CD4-positive, alpha-beta memory T cell (primary cell): ENCODE data around the gene EMC1. TPM values are rescaled to one million over a fixed set of nuclear protein-coding genes. Genes with fewer than 3 reads are reported as not detected.
"Not testable (repeated sequence)": the region's sequence is repeated elsewhere in the genome, so short reads cannot be mapped to it uniquely, and the experiment has no call there.

Experiments
- CTCF ChIA-PET: fragments of 350-600 bp; sonication (Branson Sonifier 250); formaldehyde crosslinking; loops from one replicate; lab custom pipeline; 2021; ENCODE audit warnings: inconsistent platforms; ENCODE audit not compliant: partially characterized antibody; lab: Charles Lee
- POLR2A ChIA-PET: fragments of 350-600 bp; sonication (Branson Sonifier 250); formaldehyde crosslinking; loops from one replicate; lab custom pipeline; 2021; ENCODE audit not compliant: partially characterized antibody; lab: Charles Lee
- DNase-seq, 5 donors: peaks; one replicate each; pipeline versions ENCODE4 v3.0.0 to v3.0.0-alpha.2; 2020 to 2022; ENCODE audit warnings: mixed read lengths in 1 of 5
- H3K27ac ChIP-seq: one replicate; pipeline ENCODE4 v1.7.0; 2013; ENCODE audit warnings: low read depth, low read length
- H3K27me3 ChIP-seq: 2 replicates; pipeline ENCODE4 v1.7.0; 2013; ENCODE audit warnings: mild to moderate bottlenecking, low read length, moderate library complexity; ENCODE audit not compliant: insufficient read depth
- H3K36me3 ChIP-seq: 2 replicates; pipeline ENCODE4 v1.7.0; 2013; ENCODE audit warnings: mild to moderate bottlenecking, low read length, moderate library complexity; ENCODE audit not compliant: insufficient read depth
- H3K4me1 ChIP-seq: 2 replicates; pipeline ENCODE4 v1.7.0; 2013; ENCODE audit warnings: mild to moderate bottlenecking, low read length, moderate library complexity; ENCODE audit not compliant: insufficient read depth
- H3K4me3 ChIP-seq, 2 donors: one replicate each; pipeline ENCODE4 v1.7.0; 2013; ENCODE audit warnings: low read length in 2 of 2, mild to moderate bottlenecking in 1 of 2
- H3K9me3 ChIP-seq, 2 donors: one replicate each; pipeline ENCODE4 v1.7.0; 2013; ENCODE audit warnings: low read length in 2 of 2, control low read depth in 1 of 2; ENCODE audit not compliant: control insufficient read depth in 1 of 2
- H3K27ac Mint-ChIP-seq, 7 donors: one replicate each; pipeline ENCODE4 v1.8.0; 2020 to 2021; ENCODE audit warnings: mixed read lengths in 7 of 7, mild to moderate bottlenecking in 6 of 7, inconsistent platforms in 3 of 7, moderate library complexity in 3 of 7
- H3K27me3 Mint-ChIP-seq, 2 donors: one replicate each; pipeline ENCODE4 v1.8.0; 2020 to 2021; ENCODE audit warnings: mixed read lengths in 2 of 2
- H3K36me3 Mint-ChIP-seq, 2 donors: one replicate each; pipeline ENCODE4 v1.8.0; 2020 to 2021; ENCODE audit warnings: mixed read lengths in 2 of 2, inconsistent platforms in 1 of 2, mild to moderate bottlenecking in 1 of 2
- H3K4me1 Mint-ChIP-seq, 4 donors: one replicate each; pipeline ENCODE4 v1.8.0; 2020 to 2021; ENCODE audit warnings: mixed read lengths in 4 of 4, mild to moderate bottlenecking in 1 of 4
- H3K4me3 Mint-ChIP-seq, 8 donors: one replicate each; pipeline ENCODE4 v1.8.0; 2020 to 2021; ENCODE audit warnings: mixed read lengths in 8 of 8, mild to moderate bottlenecking in 7 of 8, moderate library complexity in 6 of 8, inconsistent platforms in 3 of 8
- H3K9me3 Mint-ChIP-seq, 8 donors: one replicate each; pipeline ENCODE4 v1.8.0; 2020 to 2021; ENCODE audit warnings: mixed read lengths in 8 of 8, mild to moderate bottlenecking in 5 of 8, inconsistent platforms in 3 of 8, moderate library complexity in 1 of 8
- intact Hi-C: fragments of 100-400 bp; cut with micrococcal nuclease; formaldehyde crosslinking; loops from one replicate; pipeline ENCODE4 v1.15.1; 2023
- polyA plus RNA-seq, 2 donors: library from polyadenylated mRNA; unstranded; fragments of 300-500 nt; fragmentation: Illumina TruSeq; gene quantifications; one replicate each; pipeline ENCODE4 v1.2.3, GENCODE V29; 2021
- total RNA-seq, 2 experiments: library from RNA; stranded (reverse); gene quantifications; one replicate each; pipeline ENCODE4 v1.2.3, GENCODE V29; 2021

Gene EMC1
- total and polyA plus RNA-seq, 4 experiments from 2014 or later = 21.2 to 35.3 (median 29.5) TPM

DNA sequence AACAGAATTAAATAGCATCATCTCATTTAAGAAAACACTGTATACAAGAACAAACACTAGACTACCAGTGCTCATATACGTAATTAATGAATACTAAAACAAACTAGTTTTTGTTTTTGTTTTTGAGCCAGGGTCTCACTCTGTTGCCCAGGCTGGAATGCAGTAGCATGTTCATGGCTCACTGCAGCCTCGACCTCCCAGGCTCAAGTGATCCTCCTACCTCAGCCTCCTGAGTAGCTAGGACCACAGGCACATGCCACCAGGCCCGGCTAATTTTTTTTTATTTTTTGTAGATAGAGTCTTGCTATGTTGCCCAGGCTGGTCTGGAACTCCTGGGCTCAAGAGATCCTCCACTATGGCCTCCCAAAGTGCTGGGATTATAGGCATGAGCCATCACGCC is 34.7 kb downstream of the EMC1 start:
- Histone ChIP-seq H3K36me3 (peaks cover 30% of the 10 kb centered on the region), H3K4me1 (peaks cover 21% of the 10 kb centered on the region)
- H3K9me3 ChIP-seq, DNase-seq, H3K27me3 ChIP-seq, POLR2A ChIA-PET, CTCF ChIA-PET, H3K4me3 ChIP-seq, H3K27ac ChIP-seq, H3K27me3 Mint-ChIP-seq, H3K9me3 Mint-ChIP-seq, intact Hi-C loops, H3K4me3 Mint-ChIP-seq: not testable (repeated sequence)
- peaks cover 20 to 53% of the 10 kb centered on the region in 2 donors for H3K36me3 Mint-ChIP-seq
- peak overlapping the region in 2 of 7 donors; percentile 17 to 47 for H3K27ac Mint-ChIP-seq
- H3K4me1 Mint-ChIP-seq = peaks cover 13 to 39% (median 24%) of the 10 kb centered on the region in 4 donors

DNA sequence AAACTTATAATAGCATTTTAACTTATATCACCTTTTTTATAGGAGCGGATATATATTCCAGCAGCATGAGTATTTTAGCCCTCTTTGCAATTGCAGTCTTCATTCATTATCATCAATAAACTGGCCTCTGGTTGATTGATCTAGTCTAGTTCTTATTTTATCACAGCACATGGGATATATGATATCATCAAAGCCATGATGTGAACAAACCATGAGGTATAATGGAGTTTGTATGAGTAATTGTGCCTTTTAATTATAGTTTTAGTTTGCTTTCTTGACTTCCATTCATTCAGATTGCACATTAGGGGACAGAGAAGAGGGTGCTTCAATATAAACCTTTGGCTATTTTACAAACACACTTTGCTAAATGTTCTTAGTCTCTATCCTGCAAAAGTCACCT is 37.7 kb downstream of the EMC1 start:
- DNase-seq = no peak
- H3K4me3 ChIP-seq = no peak overlapping the region
- H3K36me3 ChIP-seq = peaks cover 3% of the 10 kb centered on the region
- Mint-ChIP-seq H3K4me3 (no peak overlapping the region), H3K27ac (peak overlapping the region in 3 of 7 donors; percentile 41 to 52 (median 48)), H3K4me1 (peaks cover 30 to 64% (median 43%) of the 10 kb centered on the region in 4 donors), H3K9me3 (peaks cover 0 to 4% (median 0%) of the 10 kb centered on the region in 8 donors), H3K36me3 (peaks cover 3 to 43% of the 10 kb centered on the region in 2 donors), H3K27me3 (no peaks in the 10 kb centered on the region)
- H3K4me1 ChIP-seq = peaks cover 41% of the 10 kb centered on the region
- POLR2A ChIA-PET = no interaction called here
- CTCF ChIA-PET = no interaction called here
- no peaks in the 10 kb centered on the region for H3K9me3 ChIP-seq
- no peak overlapping the region for H3K27ac ChIP-seq
- no peaks in the 10 kb centered on the region for H3K27me3 ChIP-seq
- intact Hi-C loops = loop anchor here (5.0 kb wide), 1 partner anchor 256 kb away; the partner anchor contains the start of gene IFFO2

DNA sequence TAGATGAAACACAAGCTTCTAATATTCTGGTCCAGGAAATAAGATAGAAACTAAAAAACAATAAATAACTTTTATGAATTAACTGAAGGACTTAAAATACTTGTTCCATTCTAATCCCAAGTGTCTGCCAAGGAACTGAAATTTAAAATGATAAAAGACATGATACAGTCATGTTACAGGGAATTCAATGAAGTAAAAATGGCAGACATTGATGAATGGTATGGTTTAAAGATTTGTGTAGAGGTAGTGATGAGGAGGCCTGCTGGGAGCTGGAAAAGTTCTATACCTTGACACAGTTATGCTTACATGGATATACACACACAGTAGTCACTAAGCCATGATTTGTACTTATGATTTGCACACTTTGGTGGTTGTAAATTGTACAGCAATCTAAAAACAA is 39.2 kb downstream of the EMC1 start:
- Histone ChIP-seq H3K4me3 (no peak overlapping the region), H3K27ac (no peak overlapping the region), H3K27me3 (no peaks in the 10 kb centered on the region), H3K9me3 (no peaks in the 10 kb centered on the region), H3K36me3 (no peaks in the 10 kb centered on the region), H3K4me1 (peaks cover 55% of the 10 kb centered on the region)
- Mint-ChIP-seq H3K9me3 (peaks cover 0 to 4% (median 0%) of the 10 kb centered on the region in 8 donors), H3K4me1 (peaks cover 36 to 76% (median 52%) of the 10 kb centered on the region in 4 donors), H3K27ac (peak overlapping the region; percentile 39 to 99 (median 63)), H3K27me3 (no peaks in the 10 kb centered on the region), H3K36me3 (peaks cover 0 to 34% of the 10 kb centered on the region in 2 donors), H3K4me3 (peak overlapping the region in 3 of 8 donors; percentile 4 to 47 (median 24))
- no peak for DNase-seq
- CTCF ChIA-PET = no interaction called here
- POLR2A ChIA-PET = interaction anchor here (0.6 kb wide), 1 partner anchor 18 kb away, joined by 3 read pairs; no protein-coding TSS in a partner anchor
- intact Hi-C loops = loop anchor here (5.0 kb wide), 1 partner anchor 255 kb away; the partner anchor contains the start of gene IFFO2

DNA sequence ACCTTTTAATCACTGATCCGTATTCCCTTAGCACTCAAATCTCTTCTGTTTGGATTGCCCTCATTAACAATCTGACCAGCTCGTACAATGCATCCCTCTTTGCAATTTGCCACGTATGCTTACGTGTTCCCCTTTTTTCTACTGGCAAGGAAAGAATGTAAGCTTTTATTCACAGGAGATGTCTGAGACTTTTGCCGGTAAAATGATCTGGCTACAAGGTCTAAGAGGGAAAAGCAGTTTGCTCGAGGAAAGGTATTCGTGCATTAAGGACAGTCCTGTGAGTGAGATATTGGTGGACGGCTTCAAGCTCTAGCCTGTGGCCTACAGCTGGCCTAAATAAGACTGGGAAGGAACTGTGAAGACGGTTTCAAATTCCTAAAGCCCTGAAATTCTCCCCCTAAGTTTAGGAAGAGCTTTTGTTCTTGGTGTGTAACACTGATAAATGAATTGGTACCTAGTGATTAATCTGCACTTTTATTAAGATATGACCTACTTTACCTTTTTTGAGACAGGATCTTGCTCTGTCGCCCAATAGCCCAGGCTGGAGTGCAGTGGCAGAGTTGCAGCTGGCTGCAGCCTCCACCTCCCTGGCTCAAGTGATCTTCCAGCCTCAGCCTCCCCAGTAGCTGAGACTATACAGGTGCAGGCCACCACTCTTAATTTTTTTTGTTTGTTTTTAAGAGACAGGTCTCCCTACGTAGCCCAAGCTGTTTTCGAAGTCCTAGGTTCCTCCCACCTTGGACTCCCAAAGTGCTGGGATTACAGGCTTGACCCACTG is 40.4 kb downstream of the EMC1 start:
- H3K27ac Mint-ChIP-seq = peak overlapping the region; percentile 98 to 99 (median 99)
- no peak for DNase-seq
- intact Hi-C loops = loop anchor here (1.0 to 5.0 kb wide), 2 partner anchors 40 to 254 kb away; partner anchors contain the start of genes EMC1, IFFO2 and MRTO4
- Histone ChIP-seq H3K9me3 (no peaks in the 10 kb centered on the region), H3K36me3 (no peaks in the 10 kb centered on the region), H3K27ac (peak overlapping the region; percentile 95), H3K4me3 (peak overlapping the region; percentile 81 to 82), H3K4me1 (peaks cover 67% of the 10 kb centered on the region), H3K27me3 (no peaks in the 10 kb centered on the region)
- ChIA-PET POLR2A (interaction anchor here (0.6 to 2.8 kb wide), 8 partner anchors 11 to 386 kb away, joined by 3 to 15 read pairs (median 4); partner anchors contain the start of genes EMC1 and MRTO4), CTCF (no interaction called here)
- peaks cover 0 to 34% of the 10 kb centered on the region in 2 donors for H3K36me3 Mint-ChIP-seq
- no peaks in the 10 kb centered on the region for H3K27me3 Mint-ChIP-seq
- peaks cover 41 to 80% (median 60%) of the 10 kb centered on the region in 4 donors for H3K4me1 Mint-ChIP-seq
- H3K9me3 Mint-ChIP-seq = peaks cover 0 to 2% (median 0%) of the 10 kb centered on the region in 8 donors
- peak overlapping the region; percentile 93 to 99 (median 96) for H3K4me3 Mint-ChIP-seq

DNA sequence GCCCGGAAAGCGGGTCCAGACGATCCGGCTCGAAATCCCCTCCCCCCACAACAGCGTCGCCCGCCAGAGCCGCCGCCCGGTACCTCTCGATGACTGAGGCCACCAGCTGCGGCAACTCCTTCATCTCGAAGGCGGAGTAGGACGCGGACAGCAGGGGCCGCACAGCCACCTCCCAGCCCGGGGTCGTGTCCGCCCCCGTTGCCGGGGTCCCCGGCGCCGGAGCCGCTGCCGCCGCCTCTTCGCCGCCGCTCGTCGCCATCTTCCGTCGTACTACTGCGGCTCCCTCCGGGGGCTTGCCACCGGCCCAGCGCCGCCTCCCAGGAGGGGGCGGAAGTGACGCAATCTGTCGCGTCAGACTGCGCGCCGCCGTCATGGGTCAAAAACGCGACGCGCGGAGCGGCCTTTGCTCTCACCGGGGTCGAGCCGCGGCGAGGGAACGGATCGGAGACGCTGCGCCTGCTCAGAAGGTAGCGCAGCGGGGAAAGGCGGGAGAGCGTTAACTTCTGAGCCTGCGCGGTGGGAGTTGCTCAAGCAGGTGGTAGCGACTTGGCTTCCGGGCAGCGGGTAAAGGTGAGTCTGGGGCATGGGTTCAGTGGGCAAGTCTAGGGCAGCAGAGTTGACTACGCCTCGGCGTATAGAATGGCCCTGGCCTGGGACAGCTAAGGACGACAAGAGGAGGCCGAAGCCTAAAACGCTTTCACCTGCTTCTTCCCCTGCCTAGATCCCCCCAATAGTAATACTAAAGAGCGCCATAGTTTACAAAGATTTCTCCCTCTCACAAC is 41.1 kb downstream of the EMC1 start, which contains the start of gene UBR4:
Gene UBR4 (minus strand): TSS at position 277 of the 782 bp plus-strand sequence. CDS start 18 bp downstream, at position 259.
- peaks cover 0 to 2% (median 0%) of the 10 kb centered on the region in 8 donors for H3K9me3 Mint-ChIP-seq
- DNase-seq = peak; percentile 95 to 96 (median 96)
- intact Hi-C loops = loop anchor here (1.0 to 5.0 kb wide), 2 partner anchors 41 to 253 kb away; partner anchors contain the start of genes EMC1, IFFO2 and MRTO4
- CTCF ChIA-PET = no interaction called here
- Histone ChIP-seq H3K4me1 (peaks cover 73% of the 10 kb centered on the region), H3K27ac (peak within 1 kb of the TSS; percentile 95), H3K27me3 (no peaks in the 10 kb centered on the region), H3K4me3 (peak within 1 kb of the TSS; percentile 81 to 82), H3K36me3 (no peaks in the 10 kb centered on the region), H3K9me3 (no peaks in the 10 kb centered on the region)
- H3K4me3 Mint-ChIP-seq = peak within 1 kb of the TSS; percentile 93 to 99 (median 96)
- H3K27ac Mint-ChIP-seq = peak within 1 kb of the TSS; percentile 98 to 99 (median 99)
- POLR2A ChIA-PET = interaction anchor here (0.7 to 2.8 kb wide), 9 partner anchors 9 to 387 kb away, joined by 3 to 15 read pairs (median 4); partner anchors contain the start of genes EMC1 and MRTO4
- H3K36me3 Mint-ChIP-seq = peaks cover 0 to 36% of the 10 kb centered on the region in 2 donors
- H3K27me3 Mint-ChIP-seq = no peaks in the 10 kb centered on the region
- H3K4me1 Mint-ChIP-seq = peaks cover 46 to 84% (median 66%) of the 10 kb centered on the region in 4 donors

DNA sequence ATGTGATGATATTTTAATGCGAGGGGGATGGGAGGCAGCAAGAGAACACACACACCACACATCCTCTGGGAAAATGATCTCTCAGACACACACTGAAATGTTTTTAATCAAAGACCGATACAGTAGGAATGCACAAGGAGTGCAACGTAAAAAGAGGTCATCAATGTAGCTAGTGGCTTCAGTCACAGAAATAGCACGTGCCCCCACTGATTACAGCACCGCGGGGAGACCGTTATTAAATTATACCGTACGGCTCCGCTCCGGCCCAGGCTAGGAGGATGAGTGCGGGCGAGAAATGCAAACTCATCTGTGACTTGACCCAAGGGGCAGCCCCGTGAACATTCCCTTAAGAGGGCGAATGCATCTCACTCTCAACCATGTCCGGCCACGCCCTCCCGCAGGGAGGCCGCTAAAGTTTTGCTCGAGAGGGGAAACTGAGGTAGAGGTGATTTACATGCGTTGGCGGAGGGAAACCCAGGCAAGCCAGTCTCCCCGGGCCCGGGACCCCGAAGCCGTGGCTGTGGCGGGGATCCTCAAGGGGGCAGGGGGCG is 41.8 kb downstream of the EMC1 start:
- no peaks in the 10 kb centered on the region for H3K27me3 ChIP-seq
- peak in 1 of 5 donors; percentile 55 for DNase-seq
- Mint-ChIP-seq H3K9me3 (peaks cover 0 to 2% (median 0%) of the 10 kb centered on the region in 8 donors), H3K4me1 (peaks cover 52 to 90% (median 72%) of the 10 kb centered on the region in 4 donors), H3K27ac (peak overlapping the region; percentile 91 to 99 (median 97)), H3K36me3 (peaks cover 0 to 35% of the 10 kb centered on the region in 2 donors), H3K4me3 (peak overlapping the region; percentile 90 to 99 (median 95)), H3K27me3 (no peaks in the 10 kb centered on the region)
- H3K36me3 ChIP-seq = no peaks in the 10 kb centered on the region
- H3K4me3 ChIP-seq = peak overlapping the region; percentile 32 to 81
- peak overlapping the region; percentile 95 for H3K27ac ChIP-seq
- no peaks in the 10 kb centered on the region for H3K9me3 ChIP-seq
- ChIA-PET CTCF (interaction anchor here (0.8 kb wide), 1 partner anchor 14 kb away, joined by 3 read pairs; no protein-coding TSS in a partner anchor), POLR2A (interaction anchor here (0.7 to 2.8 kb wide), 5 partner anchors 10 to 388 kb away, joined by 3 to 15 read pairs (median 3); partner anchors contain the start of genes EMC1 and MRTO4)
- intact Hi-C loops = no loop called here
- peaks cover 77% of the 10 kb centered on the region for H3K4me1 ChIP-seq
